SH-SY5Y (cell line): ENCODE measurements around the gene CHN1.

Experiments
- GATA2 ChIP-seq: IDR thresholded peaks from 2 replicates; pipeline ENCODE4 v1.6.1; 2011; ENCODE audit warnings: mild to moderate bottlenecking, low read depth, low read length
- GATA3 ChIP-seq: IDR thresholded peaks from 2 replicates; pipeline ENCODE4 v1.6.1; 2011; ENCODE audit warnings: low read depth, mild to moderate bottlenecking, low read length, moderate library complexity

- TF ChIP-seq GATA3 (no peak), GATA2 (no peak)
These were observed 175.6 kb downstream of the CHN1 start for GRCh38 chr2:174829550-174829949.
